PFSK-1 (cell line): ENCODE results near the gene PRXL2C. TPM values are rescaled to one million over a fixed set of nuclear protein-coding genes. Genes with fewer than 3 reads are reported as not detected.

Experiments
- FOXP2 ChIP-seq: optimal IDR thresholded peaks from 2 replicates; pipeline ENCODE3; 2011; ENCODE audit warnings: borderline replicate concordance, control low read depth, inconsistent platforms; ENCODE audit not compliant: insufficient read depth; ENCODE audit errors: extremely low read length, extremely low read depth
- POLR2AphosphoS5 ChIP-seq: IDR thresholded peaks from 2 replicates; pipeline ENCODE4 v1.6.1; 2012; ENCODE audit warnings: low read depth, mild to moderate bottlenecking, control low read depth, low read length, moderate library complexity
- REST ChIP-seq, 2 experiments: IDR thresholded peaks; 2 replicates each; pipeline versions ENCODE4 v1.6.1 to v1.8.0; 2011 to 2012; ENCODE audit warnings: low read depth in 2 of 2, low read length in 2 of 2, control low read depth in 1 of 2, inconsistent platforms in 1 of 2, mild to moderate bottlenecking in 1 of 2, moderate library complexity in 1 of 2; ENCODE audit not compliant: insufficient read depth in 1 of 2
- SIN3A ChIP-seq: IDR thresholded peaks from 2 replicates; pipeline ENCODE4 v1.6.1; 2012; ENCODE audit warnings: mild to moderate bottlenecking, low read length, moderate library complexity, borderline replicate concordance; ENCODE audit not compliant: insufficient read depth
- TAF1 ChIP-seq: IDR thresholded peaks from 2 replicates; pipeline ENCODE4 v1.6.1; 2012; ENCODE audit warnings: low read length, control low read depth, borderline replicate concordance; ENCODE audit not compliant: insufficient read depth
- polyA plus RNA-seq: library from polyadenylated mRNA; unstranded; fragments of >200 nt; gene quantifications from one replicate; pipeline ENCODE4 v1.2.1, GENCODE V29; 2012; ENCODE audit warnings: low read depth, missing spikeins; ENCODE audit not compliant: insufficient read length

The PRXL2C gene
- 5.6 TPM for polyA plus RNA-seq

DNA sequence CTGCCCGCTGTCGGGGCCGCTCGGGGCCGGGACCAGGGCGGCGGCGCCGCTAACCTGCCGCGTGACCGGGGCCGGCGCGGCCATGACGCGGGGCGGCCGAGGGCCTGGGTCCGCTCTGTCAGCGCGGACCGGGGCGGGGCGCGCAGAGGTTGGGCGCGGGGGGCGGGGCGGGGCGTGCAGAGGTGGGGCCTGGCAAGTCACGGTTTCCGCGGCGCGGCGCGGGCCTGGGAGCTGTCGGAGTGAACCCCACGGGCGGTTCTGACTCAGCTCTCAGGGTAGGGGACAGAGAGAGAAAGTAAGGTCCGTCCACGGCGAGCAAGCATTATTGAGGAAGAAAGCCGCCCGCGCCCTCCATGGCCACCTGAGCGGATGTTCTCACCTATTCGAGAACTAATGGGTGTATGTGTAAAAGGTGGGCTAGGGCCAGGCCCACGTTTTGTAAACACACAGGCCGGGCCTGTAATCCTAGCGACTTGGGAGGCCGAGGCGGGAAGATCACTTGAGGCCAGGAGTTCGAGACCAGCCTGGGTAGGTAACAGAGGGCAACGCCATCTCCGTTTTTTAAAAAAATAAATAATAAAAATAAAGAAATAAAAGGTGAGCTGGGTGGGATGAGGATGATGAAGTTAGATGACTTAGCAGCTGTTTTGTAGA, at the start of gene PRXL2C:
Gene PRXL2C (minus strand): TSS at position 120 of the 654 bp plus-strand sequence. CDS start 36 bp downstream, at position 84.
- TF ChIP-seq REST (IDR thresholded peaks at IDR 0.05; ENCODE audit: insufficient read depth in 1 of 2, low read depth in 2 of 2, low read length in 2 of 2): no peak
- no peak for TF ChIP-seq POLR2AphosphoS5
- TF ChIP-seq TAF1: no peak
- no peak for TF ChIP-seq SIN3A
- no peak for TF ChIP-seq FOXP2

- no peak for TF ChIP-seq TAF1
- no peak for TF ChIP-seq FOXP2
- TF ChIP-seq REST (IDR thresholded peaks at IDR 0.05; ENCODE audit: insufficient read depth in 1 of 2, low read depth in 2 of 2, low read length in 2 of 2): no peak
- TF ChIP-seq POLR2AphosphoS5: no peak
- no peak for TF ChIP-seq SIN3A
Measured at GRCh38 chr9:96691326-96691725, 36.2 kb upstream of the PRXL2C start.

DNA sequence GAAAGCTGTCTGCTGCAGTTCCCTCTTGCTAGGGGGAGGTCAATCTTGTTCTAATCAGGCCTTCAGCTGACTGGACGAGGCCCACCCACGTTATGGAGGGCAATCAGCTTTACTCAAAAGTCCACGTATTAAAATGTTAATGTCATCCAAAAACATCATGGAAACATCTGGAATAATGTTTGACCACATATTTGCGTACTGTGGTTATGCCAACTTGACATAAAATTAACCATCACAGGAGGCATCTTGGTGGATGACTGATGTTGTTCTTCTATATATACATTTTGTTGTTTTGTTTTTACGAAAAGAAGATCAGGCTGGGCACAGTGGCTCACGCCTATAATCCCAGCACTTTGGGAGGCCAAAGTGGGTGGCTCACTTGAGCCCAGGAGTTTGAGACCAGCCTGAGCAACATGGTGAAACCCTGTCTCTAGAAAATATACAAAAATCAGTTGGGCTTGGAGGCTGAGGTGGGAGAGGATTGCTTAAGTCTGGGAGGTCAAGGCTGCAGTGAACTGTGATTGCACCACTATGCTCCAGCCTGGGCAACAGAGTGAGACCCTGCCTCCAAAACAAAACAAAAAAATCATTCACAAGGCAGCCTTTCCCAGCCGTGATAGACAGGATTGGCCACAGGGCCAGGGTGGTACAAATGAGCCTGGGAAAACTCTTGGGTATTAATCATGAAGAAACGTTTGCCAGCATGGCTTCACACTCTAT, 33.8 kb upstream of the PRXL2C start:
- no peak for TF ChIP-seq FOXP2
- no peak for TF ChIP-seq POLR2AphosphoS5
- no peak for TF ChIP-seq TAF1
- TF ChIP-seq SIN3A: no peak
- TF ChIP-seq REST (IDR thresholded peaks at IDR 0.05; ENCODE audit: insufficient read depth in 1 of 2, low read depth in 2 of 2, low read length in 2 of 2): no peak

GRCh38 chr9:96688187-96688586, 33.1 kb upstream of the PRXL2C start:
- TF ChIP-seq SIN3A (no peak), POLR2AphosphoS5 (no peak), TAF1 (no peak), REST (IDR thresholded peaks at IDR 0.05; ENCODE audit: insufficient read depth in 1 of 2, low read depth in 2 of 2, low read length in 2 of 2) (no peak), FOXP2 (no peak)
